ENCODE data around the gene OSBPL8.

- TF ChIP-seq CTCF (IDR thresholded peaks at IDR 0.05) (no peak), POLR2AphosphoS5 (IDR thresholded peaks at IDR 0.05) (no peak)
Measured at GRCh38 chr12:76444408-76444984, 115.1 kb downstream of the OSBPL8 start.

All from stomach (tissue), 4 donors.